CD8-positive, alpha-beta memory T cell (primary cell): ENCODE measurements around the gene SLC13A3. TPM values are rescaled to one million over a fixed set of nuclear protein-coding genes. Genes with fewer than 3 reads are reported as not detected.

ENCODE experiments used
- CTCF ChIA-PET: fragments of 350-600 bp; sonication (Branson Sonifier 250); formaldehyde crosslinking; loops from one replicate; lab custom pipeline; 2021; ENCODE audit warnings: antibody characterized with exemption; lab: Charles Lee
- POLR2A ChIA-PET: fragments of 350-600 bp; sonication (Branson Sonifier 250); formaldehyde crosslinking; loops from one replicate; lab custom pipeline; 2021; ENCODE audit warnings: antibody characterized with exemption; lab: Charles Lee
- DNase-seq, 5 donors: peaks; one replicate each; pipeline versions ENCODE4 v3.0.0 to v3.0.0-alpha.2; 2020 to 2022; ENCODE audit warnings: mixed read lengths in 1 of 5
- H3K27ac ChIP-seq: one replicate; pipeline ENCODE4 v1.7.0; 2013; ENCODE audit warnings: low read depth, mild to moderate bottlenecking, low read length, moderate library complexity
- H3K27me3 ChIP-seq: 2 replicates; pipeline ENCODE4 v1.7.0; 2013; ENCODE audit warnings: low read length, mild to moderate bottlenecking; ENCODE audit not compliant: insufficient read depth, poor library complexity, severe bottlenecking
- H3K36me3 ChIP-seq: 2 replicates; pipeline ENCODE4 v1.7.0; 2013; ENCODE audit warnings: mild to moderate bottlenecking, low read length, moderate library complexity; ENCODE audit not compliant: insufficient read depth
- H3K4me1 ChIP-seq: 2 replicates; pipeline ENCODE4 v1.7.0; 2013; ENCODE audit warnings: mild to moderate bottlenecking, low read length, moderate library complexity; ENCODE audit not compliant: insufficient read depth
- H3K4me3 ChIP-seq: 2 replicates; pipeline ENCODE4 v1.7.0; 2013; ENCODE audit warnings: mild to moderate bottlenecking, low read length
- H3K9me3 ChIP-seq: 2 replicates; pipeline ENCODE4 v1.7.0; 2013; ENCODE audit warnings: mild to moderate bottlenecking, low read length
- H3K27ac Mint-ChIP-seq, 8 donors: one replicate each; pipeline ENCODE4 v1.8.0; 2020 to 2021; ENCODE audit warnings: mixed read lengths in 8 of 8, mild to moderate bottlenecking in 6 of 8, inconsistent platforms in 3 of 8, moderate library complexity in 3 of 8
- H3K27me3 Mint-ChIP-seq, 2 donors: one replicate each; pipeline ENCODE4 v1.8.0; 2020 to 2021; ENCODE audit warnings: mixed read lengths in 2 of 2, mild to moderate bottlenecking in 1 of 2, moderate library complexity in 1 of 2
- H3K36me3 Mint-ChIP-seq, 3 donors: one replicate each; pipeline ENCODE4 v1.8.0; 2020 to 2021; ENCODE audit warnings: mixed read lengths in 3 of 3, inconsistent platforms in 1 of 3, mild to moderate bottlenecking in 1 of 3
- H3K4me1 Mint-ChIP-seq, 3 donors: one replicate each; pipeline ENCODE4 v1.8.0; 2020 to 2021; ENCODE audit warnings: mixed read lengths in 3 of 3, inconsistent platforms in 1 of 3, mild to moderate bottlenecking in 1 of 3
- H3K4me3 Mint-ChIP-seq, 7 donors: one replicate each; pipeline ENCODE4 v1.8.0; 2020 to 2021; ENCODE audit warnings: mixed read lengths in 7 of 7, mild to moderate bottlenecking in 6 of 7, moderate library complexity in 4 of 7, inconsistent platforms in 2 of 7
- H3K9me3 Mint-ChIP-seq, 5 donors: one replicate each; pipeline ENCODE4 v1.8.0; 2020 to 2022; ENCODE audit warnings: mixed read lengths in 5 of 5, mild to moderate bottlenecking in 3 of 5, moderate library complexity in 2 of 5, inconsistent platforms in 1 of 5
- polyA plus RNA-seq: library from polyadenylated mRNA; unstranded; fragments of 300-500 nt; fragmentation: Illumina TruSeq; gene quantifications from one replicate; pipeline ENCODE4 v1.2.3, GENCODE V29; 2021
- total RNA-seq, 2 experiments: library from RNA; stranded (reverse); gene quantifications; one replicate each; pipeline ENCODE4 v1.2.3, GENCODE V29; 2021

Gene SLC13A3
- total and polyA plus RNA-seq, 3 experiments from 2014 or later, result 0.11 TPM; not detected in 2

GRCh38 chr20:46683939-46684750 lies 32.9 kb upstream of the SLC13A3 start:
- H3K27ac Mint-ChIP-seq, result peak overlapping the region in 1 of 8 donors; percentile 87
- peaks cover 56 to 81% (median 58%) of the 10 kb centered on the region in 3 donors for H3K4me1 Mint-ChIP-seq
- Histone ChIP-seq H3K9me3 (no peaks in the 10 kb centered on the region), H3K4me1 (peaks cover 44% of the 10 kb centered on the region), H3K36me3 (no peaks in the 10 kb centered on the region), H3K4me3 (no peak overlapping the region), H3K27me3 (no peaks in the 10 kb centered on the region), H3K27ac (peak overlapping the region; percentile 66)
- H3K4me3 Mint-ChIP-seq, result no peak overlapping the region
- H3K36me3 Mint-ChIP-seq, result peaks cover 0 to 50% (median 10%) of the 10 kb centered on the region in 3 donors
- no peaks in the 10 kb centered on the region for H3K9me3 Mint-ChIP-seq
- H3K27me3 Mint-ChIP-seq, result peaks cover 0 to 4% of the 10 kb centered on the region in 2 donors
- DNase-seq, result no peak
- CTCF ChIA-PET, result interaction anchor here (1.3 kb wide), 1 partner anchor 23 kb away, joined by 3 read pairs; no protein-coding TSS in a partner anchor
- POLR2A ChIA-PET, result no interaction called here

GRCh38 chr20:46683668-46683938 lies 32.3 kb upstream of the SLC13A3 start:
- H3K4me1 ChIP-seq, result peaks cover 44% of the 10 kb centered on the region
- H3K4me3 ChIP-seq, result no peak overlapping the region
- POLR2A ChIA-PET, result no interaction called here
- Mint-ChIP-seq H3K9me3 (no peaks in the 10 kb centered on the region), H3K36me3 (peaks cover 0 to 48% (median 10%) of the 10 kb centered on the region in 3 donors), H3K27me3 (peaks cover 0 to 4% of the 10 kb centered on the region in 2 donors), H3K4me3 (no peak overlapping the region), H3K27ac (peak overlapping the region in 2 of 8 donors; percentile 60 to 87), H3K4me1 (peaks cover 55 to 80% (median 57%) of the 10 kb centered on the region in 3 donors)
- no peak for DNase-seq
- H3K36me3 ChIP-seq, result no peaks in the 10 kb centered on the region
- H3K27me3 ChIP-seq, result no peaks in the 10 kb centered on the region
- CTCF ChIA-PET, result interaction anchor here (1.3 kb wide), 1 partner anchor 24 kb away, joined by 3 read pairs; no protein-coding TSS in a partner anchor
- H3K9me3 ChIP-seq, result no peaks in the 10 kb centered on the region
- H3K27ac ChIP-seq, result peak overlapping the region; percentile 27

GRCh38 chr20:46683011-46683667 lies 31.9 kb upstream of the SLC13A3 start:
- DNase-seq, result no peak
- Histone ChIP-seq H3K4me1 (peaks cover 40% of the 10 kb centered on the region), H3K4me3 (no peak overlapping the region), H3K36me3 (no peaks in the 10 kb centered on the region), H3K27ac (peak overlapping the region; percentile 27), H3K27me3 (no peaks in the 10 kb centered on the region), H3K9me3 (no peaks in the 10 kb centered on the region)
- peaks cover 0 to 4% of the 10 kb centered on the region in 2 donors for H3K27me3 Mint-ChIP-seq
- peaks cover 0 to 44% (median 10%) of the 10 kb centered on the region in 3 donors for H3K36me3 Mint-ChIP-seq
- H3K27ac Mint-ChIP-seq, result peak overlapping the region in 4 of 8 donors; percentile 1 to 60 (median 26)
- ChIA-PET CTCF (interaction anchor here (1.3 to 2.0 kb wide), 3 partner anchors 13 to 162 kb away, joined by 3 to 10 read pairs (median 3); no protein-coding TSS in a partner anchor), POLR2A (no interaction called here)
- peaks cover 50 to 76% (median 53%) of the 10 kb centered on the region in 3 donors for H3K4me1 Mint-ChIP-seq
- no peak overlapping the region for H3K4me3 Mint-ChIP-seq
- H3K9me3 Mint-ChIP-seq, result no peaks in the 10 kb centered on the region

- Mint-ChIP-seq H3K27me3 (peaks cover 0 to 4% of the 10 kb centered on the region in 2 donors), H3K4me1 (peaks cover 42 to 67% (median 44%) of the 10 kb centered on the region in 3 donors), H3K27ac (peak overlapping the region in 5 of 8 donors; percentile 2 to 85 (median 61)), H3K36me3 (peaks cover 0 to 44% (median 10%) of the 10 kb centered on the region in 3 donors), H3K4me3 (no peak overlapping the region), H3K9me3 (no peaks in the 10 kb centered on the region)
- ChIA-PET CTCF (interaction anchor here (1.2 to 2.0 kb wide), 5 partner anchors 12 to 169 kb away, joined by 3 to 10 read pairs (median 3); partner anchors contain the start of gene ZNF334), POLR2A (no interaction called here)
- no peak overlapping the region for H3K4me3 ChIP-seq
- H3K27me3 ChIP-seq, result no peaks in the 10 kb centered on the region
- H3K9me3 ChIP-seq, result no peaks in the 10 kb centered on the region
- peaks cover 31% of the 10 kb centered on the region for H3K4me1 ChIP-seq
- H3K36me3 ChIP-seq, result no peaks in the 10 kb centered on the region
- H3K27ac ChIP-seq, result peak overlapping the region; percentile 21
- no peak for DNase-seq
Measured at GRCh38 chr20:46682063-46682821, 31.0 kb upstream of the SLC13A3 start.

GRCh38 chr20:46681032-46681854 lies 30.0 kb upstream of the SLC13A3 start:
- no peak overlapping the region for H3K27ac ChIP-seq
- H3K27ac Mint-ChIP-seq, result peak overlapping the region in 7 of 8 donors; percentile 22 to 85 (median 53)
- CTCF ChIA-PET, result interaction anchor here (0.7 to 2.3 kb wide), 6 partner anchors 9 to 1072 kb away, joined by 3 to 10 read pairs (median 4); partner anchors contain the start of gene ZNF334

GRCh38 chr20:46680684-46681031 lies 29.4 kb upstream of the SLC13A3 start:
- Mint-ChIP-seq H3K27me3 (peaks cover 0 to 4% of the 10 kb centered on the region in 2 donors), H3K9me3 (no peaks in the 10 kb centered on the region), H3K4me1 (peaks cover 27 to 51% (median 28%) of the 10 kb centered on the region in 3 donors), H3K36me3 (peaks cover 0 to 31% (median 5%) of the 10 kb centered on the region in 3 donors), H3K4me3 (no peak overlapping the region), H3K27ac (no peak overlapping the region)
- H3K36me3 ChIP-seq, result no peaks in the 10 kb centered on the region
- H3K27me3 ChIP-seq, result no peaks in the 10 kb centered on the region
- H3K27ac ChIP-seq, result no peak overlapping the region
- no peak for DNase-seq
- ChIA-PET CTCF (interaction anchor here (0.7 to 2.3 kb wide), 5 partner anchors 8 to 1072 kb away, joined by 3 to 9 read pairs (median 3); partner anchors contain the start of gene TP53RK), POLR2A (interaction anchor here (0.7 kb wide), 1 partner anchor 525 kb away, joined by 3 read pairs; no protein-coding TSS in a partner anchor)
- H3K9me3 ChIP-seq, result no peaks in the 10 kb centered on the region
- H3K4me1 ChIP-seq, result peaks cover 16% of the 10 kb centered on the region
- H3K4me3 ChIP-seq, result no peak overlapping the region

More at GRCh38 chr20:46681032-46681854, 30.0 kb upstream of the SLC13A3 start:
- Mint-ChIP-seq H3K9me3 (no peaks in the 10 kb centered on the region), H3K27me3 (peaks cover 0 to 4% of the 10 kb centered on the region in 2 donors), H3K36me3 (peaks cover 0 to 36% (median 5%) of the 10 kb centered on the region in 3 donors), H3K4me1 (peaks cover 33 to 57% (median 34%) of the 10 kb centered on the region in 3 donors), H3K4me3 (no peak overlapping the region)
- no peaks in the 10 kb centered on the region for H3K36me3 ChIP-seq
- no peaks in the 10 kb centered on the region for H3K27me3 ChIP-seq
- H3K4me3 ChIP-seq, result no peak overlapping the region
- no peaks in the 10 kb centered on the region for H3K9me3 ChIP-seq
- DNase-seq, result peak; percentile 39 to 69 (median 53)
- H3K4me1 ChIP-seq, result peaks cover 22% of the 10 kb centered on the region
- POLR2A ChIA-PET, result interaction anchor here (0.7 kb wide), 1 partner anchor 524 kb away, joined by 3 read pairs; no protein-coding TSS in a partner anchor

GRCh38 chr20:46678516-46678915 lies 27.3 kb upstream of the SLC13A3 start:
- H3K27ac ChIP-seq, result no peak overlapping the region
- peaks cover 5% of the 10 kb centered on the region for H3K4me1 ChIP-seq
- H3K9me3 ChIP-seq, result no peaks in the 10 kb centered on the region
- no peak overlapping the region for H3K4me3 Mint-ChIP-seq
- no peak for DNase-seq
- H3K9me3 Mint-ChIP-seq, result no peaks in the 10 kb centered on the region
- no peak overlapping the region for H3K4me3 ChIP-seq
- ChIA-PET POLR2A (no interaction called here), CTCF (no interaction called here)
- no peaks in the 10 kb centered on the region for H3K36me3 ChIP-seq
- H3K27me3 ChIP-seq, result no peaks in the 10 kb centered on the region
- H3K27ac Mint-ChIP-seq, result peak overlapping the region in 1 of 8 donors; percentile 19
- peaks cover 0 to 10% (median 1%) of the 10 kb centered on the region in 3 donors for H3K36me3 Mint-ChIP-seq
- peaks cover 0 to 2% of the 10 kb centered on the region in 2 donors for H3K27me3 Mint-ChIP-seq
- H3K4me1 Mint-ChIP-seq, result peaks cover 10 to 29% (median 15%) of the 10 kb centered on the region in 3 donors
